Common myeloid progenitor, CD34-positive (primary cell): ENCODE measurements around the gene FNBP1.

Experiments
- CTCF ChIA-PET: fragments of 350-600 bp; sonication (Branson Sonifier 250); formaldehyde crosslinking; loops from one replicate; lab custom pipeline; 2021; ENCODE audit warnings: antibody characterized with exemption; lab: Charles Lee
- POLR2A ChIA-PET: fragments of 350-600 bp; sonication (Branson Sonifier 250); formaldehyde crosslinking; loops from one replicate; lab custom pipeline; 2021; ENCODE audit warnings: antibody characterized with exemption; lab: Charles Lee
- DNase-seq, 3 donors: peaks; one replicate each; pipeline versions ENCODE4 v3.0.0 to v3.0.0-alpha.2; 2013
- H3K27ac ChIP-seq, 2 experiments: 1 replicate in 1 of 2; 2 replicates in 1 of 2; pipeline ENCODE4 v1.7.0; 2013; ENCODE audit warnings: inconsistent platforms in 2 of 2, low read length in 2 of 2, mild to moderate bottlenecking in 2 of 2, low read depth in 1 of 2, moderate library complexity in 1 of 2; ENCODE audit not compliant: severe bottlenecking in 2 of 2, insufficient read depth in 1 of 2, poor library complexity in 1 of 2
- H3K27me3 ChIP-seq, 5 experiments: replicated peaks in 2 of 5; 1 replicate in 3 of 5; 2 replicates in 2 of 5; pipeline versions ENCODE4 v1.6.1 to v1.7.0; 2013; ENCODE audit warnings: low read length in 4 of 5, mild to moderate bottlenecking in 2 of 5, moderate library complexity in 2 of 5, inconsistent platforms in 1 of 5; ENCODE audit not compliant: insufficient read depth in 5 of 5, control insufficient read depth in 4 of 5
- H3K36me3 ChIP-seq, 4 experiments: 1 replicate in 2 of 4; 2 replicates in 2 of 4; pipeline versions ENCODE4 v1.6.1 to v1.7.0; 2013; ENCODE audit warnings: low read length in 3 of 4, control low read depth in 1 of 4, mild to moderate bottlenecking in 1 of 4; ENCODE audit not compliant: control insufficient read depth in 4 of 4, insufficient read depth in 4 of 4
- H3K4me1 ChIP-seq, 4 experiments: 1 replicate in 3 of 4; 2 replicates in 1 of 4; pipeline versions ENCODE4 v1.6.1 to v1.7.1; 2013; ENCODE audit warnings: low read length in 3 of 4, mild to moderate bottlenecking in 3 of 4, control low read depth in 1 of 4, inconsistent platforms in 1 of 4, moderate library complexity in 1 of 4; ENCODE audit not compliant: control insufficient read depth in 4 of 4, insufficient read depth in 4 of 4; ENCODE audit errors: control extremely low read depth in 1 of 4
- H3K4me3 ChIP-seq, 7 experiments: 1 replicate in 4 of 7; 2 replicates in 3 of 7; pipeline versions ENCODE4 v1.5.1 to v1.7.0; 2013; ENCODE audit warnings: mild to moderate bottlenecking in 7 of 7, low read length in 6 of 7, moderate library complexity in 6 of 7, inconsistent platforms in 2 of 7, low read depth in 2 of 7, control low read depth in 1 of 7; ENCODE audit not compliant: insufficient read depth in 4 of 7, control insufficient read depth in 1 of 7; ENCODE audit errors: extremely low read depth in 1 of 7
- H3K9me3 ChIP-seq, 5 experiments: 1 replicate in 4 of 5; 2 replicates in 1 of 5; pipeline versions ENCODE4 v1.6.1 to v1.7.1; 2013; ENCODE audit warnings: low read length in 4 of 5, mild to moderate bottlenecking in 2 of 5, inconsistent platforms in 1 of 5, low read depth in 1 of 5, moderate library complexity in 1 of 5; ENCODE audit not compliant: control insufficient read depth in 4 of 5, insufficient read depth in 2 of 5; ENCODE audit errors: control extremely low read depth in 1 of 5
- WGBS: methylation state at CpG from one replicate; pipeline ENCODE4 v1.1.5; 2013; ENCODE audit not compliant: insufficient coverage; 5-methylcytosine and 5-hydroxymethylcytosine counted together

The FNBP1 gene

DNA sequence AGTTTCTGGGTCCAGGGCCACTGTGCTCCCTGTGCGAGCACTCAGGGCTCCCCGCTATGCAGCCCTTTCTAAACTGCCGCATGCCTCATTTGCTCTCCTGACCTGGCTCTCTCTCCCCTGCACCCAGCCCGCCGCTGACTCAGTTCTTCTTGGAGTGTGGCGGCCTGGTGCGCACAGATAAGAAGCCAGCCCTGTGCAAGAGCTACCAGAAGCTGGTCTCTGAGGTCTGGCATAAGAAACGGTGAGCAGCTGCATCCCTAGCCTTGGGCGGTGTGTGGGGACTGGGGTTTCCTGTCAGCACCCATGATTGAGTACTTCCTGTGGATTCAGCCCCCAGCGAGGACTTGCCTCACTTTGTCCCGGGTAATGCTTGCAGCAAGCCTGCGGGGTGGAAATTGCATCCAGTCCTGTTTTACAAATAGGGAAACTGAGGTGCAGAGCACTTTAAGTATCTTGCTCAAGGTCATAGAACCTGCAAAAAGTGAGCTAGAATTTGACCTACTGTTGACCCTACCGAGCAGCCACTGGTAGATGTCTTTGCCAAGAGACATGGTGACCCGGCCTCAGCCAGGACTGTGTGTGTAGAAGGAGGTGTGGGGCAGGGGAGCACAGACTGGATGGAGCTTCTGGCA lies 179.8 kb downstream of the FNBP1 start:
- DNase-seq: peak; percentile 98 to 100 (median 100)
- Histone ChIP-seq H3K9me3 (no peaks in the 10 kb centered on the region), H3K27ac (peak overlapping the region in 1 of 2 experiments; percentile 71), H3K36me3 (peaks cover 11 to 54% (median 33%) of the 10 kb centered on the region in 4 experiments), H3K4me3 (peak overlapping the region in 3 of 7 experiments; percentile 26 to 62 (median 38)), H3K4me1 (peaks cover 11 to 71% (median 49%) of the 10 kb centered on the region in 4 experiments), H3K27me3 (no peaks in the 10 kb centered on the region)
- 0% methylated on average over 7 of the region's 14 CpGs for WGBS
- ChIA-PET POLR2A (interaction anchor here (0.7 to 2.6 kb wide), 7 partner anchors 14 to 181 kb away, joined by 3 to 16 read pairs (median 6); partner anchors contain the start of genes C9orf78 and USP20), CTCF (interaction anchor here (0.8 to 3.6 kb wide), 10 partner anchors 12 to 245 kb away, joined by 3 to 20 read pairs (median 4); no protein-coding TSS in a partner anchor)

DNA sequence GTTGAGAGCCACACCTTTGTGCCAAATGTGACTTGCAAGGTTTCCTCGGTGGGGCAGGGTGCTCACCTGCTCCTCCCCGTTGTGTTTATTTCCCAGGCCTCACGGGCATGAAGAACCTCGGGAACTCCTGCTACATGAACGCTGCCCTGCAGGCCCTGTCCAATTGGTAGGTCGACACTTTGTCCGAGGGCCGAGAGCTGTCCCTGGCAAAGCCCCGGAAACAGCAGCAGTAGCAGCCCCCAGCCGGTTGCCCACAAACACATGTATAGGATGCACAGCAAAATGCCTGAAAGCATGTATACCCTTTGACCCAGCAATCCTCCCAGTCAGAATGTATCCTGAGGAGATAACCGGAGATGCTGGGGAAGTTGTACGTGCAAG lies 181.6 kb downstream of the FNBP1 start:
- Histone ChIP-seq H3K4me3 (no peak overlapping the region), H3K9me3 (no peaks in the 10 kb centered on the region), H3K27ac (peak overlapping the region; percentile 43 to 77), H3K36me3 (peaks cover 13 to 53% (median 39%) of the 10 kb centered on the region in 4 experiments), H3K4me1 (peaks cover 11 to 65% (median 46%) of the 10 kb centered on the region in 4 experiments), H3K27me3 (no peaks in the 10 kb centered on the region)
- POLR2A ChIA-PET: interaction anchor here (1.3 to 1.6 kb wide), 3 partner anchors 23 to 27 kb away, joined by 3 to 6 read pairs (median 6); no protein-coding TSS in a partner anchor
- WGBS: 87% methylated on average over 11 of the region's 12 CpGs
- DNase-seq: no peak
- CTCF ChIA-PET: interaction anchor here (0.6 to 3.0 kb wide), 5 partner anchors 17 to 25 kb away, joined by 3 to 17 read pairs (median 4); no protein-coding TSS in a partner anchor

DNA sequence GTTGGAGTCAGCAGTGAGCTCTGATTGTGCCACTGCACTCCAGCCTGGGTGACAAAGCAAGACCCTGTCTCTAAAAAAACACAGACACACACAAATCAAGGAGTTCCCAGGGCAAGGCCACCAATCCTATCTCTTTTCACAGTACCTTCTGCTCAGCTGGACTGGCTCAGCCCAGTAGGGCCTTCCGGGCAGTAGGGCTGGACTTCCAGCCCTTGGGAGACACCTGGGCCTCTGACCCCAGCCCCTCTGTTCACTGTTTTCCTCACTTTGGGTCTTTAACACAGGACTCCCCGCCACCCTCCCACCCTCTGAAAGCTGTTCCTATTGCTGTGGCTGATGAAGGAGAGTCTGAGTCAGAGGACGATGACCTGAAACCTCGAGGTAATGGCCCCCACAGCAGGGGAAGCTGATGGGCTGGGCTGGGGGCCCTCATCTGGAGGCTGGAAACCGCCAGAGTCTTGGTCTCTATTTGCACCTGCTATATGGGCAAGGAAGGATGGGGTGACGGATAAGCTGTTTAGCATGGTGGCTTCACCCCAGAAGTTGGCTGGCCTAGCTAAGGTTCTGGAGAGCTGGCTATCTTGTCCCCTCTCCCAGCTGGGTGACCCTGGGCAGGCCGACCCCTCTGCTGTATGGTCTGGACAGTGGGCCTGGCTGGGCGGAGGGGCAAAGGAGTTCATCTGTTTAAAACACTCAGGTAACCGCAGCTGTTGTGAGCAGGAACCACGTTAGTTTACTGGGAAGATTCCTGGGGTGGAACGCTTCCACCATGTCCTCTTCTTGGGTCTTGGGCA lies 182.1 kb downstream of the FNBP1 start:
- Histone ChIP-seq H3K4me3 (peak overlapping the region in 1 of 7 experiments; percentile 38), H3K27ac (peak overlapping the region; percentile 43 to 77), H3K4me1 (peaks cover 11 to 65% (median 45%) of the 10 kb centered on the region in 4 experiments), H3K36me3 (peaks cover 13 to 52% (median 38%) of the 10 kb centered on the region in 4 experiments), H3K9me3 (no peaks in the 10 kb centered on the region), H3K27me3 (no peaks in the 10 kb centered on the region)
- WGBS: 49% methylated on average over 9 of the region's 11 CpGs
- peak in 2 of 3 donors; percentile 86 to 93 for DNase-seq
- ChIA-PET POLR2A (interaction anchor here (0.6 to 1.6 kb wide), 4 partner anchors 21 to 28 kb away, joined by 3 to 6 read pairs (median 5); no protein-coding TSS in a partner anchor), CTCF (interaction anchor here (0.6 to 2.1 kb wide), 7 partner anchors 10 to 24 kb away, joined by 3 to 6 read pairs (median 4); no protein-coding TSS in a partner anchor)

DNA sequence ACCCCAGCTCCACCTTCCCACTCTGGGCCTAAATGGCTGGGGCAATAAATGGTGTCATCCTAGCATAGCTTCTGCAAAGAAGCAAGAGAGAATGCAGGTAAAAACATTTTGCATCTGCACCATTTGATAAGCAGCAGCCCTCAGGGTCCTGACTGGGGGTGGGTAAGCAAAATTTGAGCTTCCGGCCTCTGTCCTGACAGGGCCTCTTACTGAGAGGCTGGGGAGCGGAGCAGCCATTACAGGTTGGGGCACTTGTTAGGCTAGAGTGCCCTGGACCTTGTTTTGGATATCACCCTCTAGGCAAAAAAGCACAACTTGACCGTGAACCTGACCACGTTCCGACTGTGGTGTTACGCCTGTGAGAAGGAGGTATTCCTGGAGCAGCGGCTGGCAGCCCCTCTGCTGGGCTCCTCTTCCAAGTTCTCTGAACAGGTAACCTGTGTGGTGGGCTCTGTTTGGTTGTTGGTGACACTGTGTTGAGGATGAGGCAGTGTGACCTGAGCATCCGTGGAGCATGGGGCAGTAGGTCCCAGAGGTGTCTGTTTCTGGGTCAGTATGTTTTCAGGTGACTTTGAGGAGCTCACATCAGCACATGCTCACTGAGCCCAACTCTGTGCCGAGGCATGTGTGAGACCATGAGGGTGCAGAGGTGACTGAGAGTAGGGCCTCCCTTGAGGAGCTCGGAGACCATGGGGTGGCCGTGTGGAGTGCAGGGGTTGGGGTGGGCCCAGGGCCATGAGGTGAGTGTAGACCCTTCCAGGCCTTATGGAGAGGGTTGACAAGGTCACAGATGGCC lies 184.6 kb downstream of the FNBP1 start:
- Histone ChIP-seq H3K9me3 (no peaks in the 10 kb centered on the region), H3K4me3 (no peak overlapping the region), H3K4me1 (peaks cover 5 to 42% (median 28%) of the 10 kb centered on the region in 4 experiments), H3K27ac (peak overlapping the region in 1 of 2 experiments; percentile 59), H3K27me3 (no peaks in the 10 kb centered on the region), H3K36me3 (peaks cover 19 to 66% (median 55%) of the 10 kb centered on the region in 4 experiments)
- CTCF ChIA-PET: interaction anchor here (0.6 to 1.5 kb wide), 4 partner anchors 13 to 242 kb away, joined by 3 to 5 read pairs (median 4); no protein-coding TSS in a partner anchor
- POLR2A ChIA-PET: no interaction called here
- DNase-seq: no peak
- WGBS: 87% methylated on average over 10 of the region's 11 CpGs

DNA sequence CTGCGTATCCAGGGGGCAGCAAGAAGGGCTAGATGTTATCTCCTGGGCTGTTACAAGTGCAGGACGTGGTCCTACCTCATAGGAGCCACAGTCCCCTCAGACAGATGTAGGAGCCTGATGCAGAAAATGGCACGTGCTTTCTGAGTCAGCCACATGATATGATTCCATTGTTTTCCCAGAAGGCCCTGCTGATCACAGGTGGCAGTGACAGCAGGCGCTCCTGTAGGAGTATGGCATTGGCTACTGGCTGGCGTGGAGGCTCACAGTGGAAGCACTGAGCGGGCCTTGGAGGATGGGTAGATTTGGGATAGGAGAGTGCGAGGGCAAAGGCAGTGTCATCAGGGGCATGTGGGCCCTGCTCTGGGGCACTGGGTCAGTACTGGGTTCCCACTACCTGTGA lies 185.8 kb downstream of the FNBP1 start:
- H3K9me3 ChIP-seq: no peaks in the 10 kb centered on the region
- WGBS: 84% methylated on average over 6 of the region's 7 CpGs
- ChIA-PET CTCF (interaction anchor here (0.9 kb wide), 1 partner anchor 20 kb away, joined by 5 read pairs; no protein-coding TSS in a partner anchor), POLR2A (no interaction called here)
- H3K4me1 ChIP-seq: peaks cover 4 to 31% (median 21%) of the 10 kb centered on the region in 4 experiments
- H3K27me3 ChIP-seq: no peaks in the 10 kb centered on the region
- no peak for DNase-seq
- no peak overlapping the region for H3K4me3 ChIP-seq
- H3K36me3 ChIP-seq: peaks cover 27 to 76% (median 64%) of the 10 kb centered on the region in 4 experiments
- H3K27ac ChIP-seq: no peak overlapping the region

DNA sequence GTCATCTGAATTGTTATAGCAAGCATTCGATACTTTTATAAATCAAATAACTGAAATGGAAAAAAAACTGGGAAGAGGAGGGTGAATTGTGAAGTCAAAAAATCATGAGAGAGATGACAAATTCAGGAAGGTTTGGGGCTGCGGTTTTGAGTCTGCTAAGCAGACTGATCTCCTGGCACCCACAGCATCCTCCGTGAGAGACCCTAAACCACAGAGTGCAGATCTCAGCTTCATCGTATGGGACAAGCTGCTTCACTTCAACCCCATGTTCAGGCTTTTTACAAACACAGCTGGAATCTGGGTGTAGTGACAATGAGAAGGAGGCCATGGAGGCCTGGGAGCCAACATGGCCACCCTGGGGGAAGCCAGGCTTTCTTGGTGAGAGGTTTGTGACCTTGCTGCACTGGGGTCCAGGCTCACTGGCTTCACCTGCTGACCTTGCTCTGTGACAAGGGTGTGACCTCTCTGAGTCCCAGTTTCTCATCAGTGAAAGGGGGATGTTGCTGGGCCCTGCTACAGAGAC lies 188.3 kb downstream of the FNBP1 start:
- Histone ChIP-seq H3K36me3 (peaks cover 31 to 88% (median 69%) of the 10 kb centered on the region in 4 experiments), H3K9me3 (no peaks in the 10 kb centered on the region), H3K27ac (no peak overlapping the region), H3K27me3 (no peaks in the 10 kb centered on the region), H3K4me3 (no peak overlapping the region), H3K4me1 (peaks cover 0 to 6% (median 2%) of the 10 kb centered on the region in 4 experiments)
- ChIA-PET POLR2A (no interaction called here), CTCF (interaction anchor here (1.2 to 1.4 kb wide), 2 partner anchors 24 to 30 kb away, joined by 3 to 5 read pairs; no protein-coding TSS in a partner anchor)
- DNase-seq: peak in 2 of 3 donors; percentile 36 to 66
- 63% methylated on average over 1 of the region's 4 CpGs for WGBS
